Endothelial cell of hepatic sinusoid (primary cell): ENCODE measurements around the gene MYLK3.

Experiments
- in situ Hi-C: cut with HindIII; loops from 2 replicates; pipeline ENCODE4 v1.10.0; 2017; ENCODE audit warnings: low sequenced_read_pairs

The MYLK3 gene

GRCh38 chr16:46759309-46759708 lies 11.2 kb upstream of the MYLK3 start:
- in situ Hi-C loops: no loop called here

GRCh38 chr16:46757339-46758050 lies 9.4 kb upstream of the MYLK3 start:
- in situ Hi-C loops: no loop called here

DNA sequence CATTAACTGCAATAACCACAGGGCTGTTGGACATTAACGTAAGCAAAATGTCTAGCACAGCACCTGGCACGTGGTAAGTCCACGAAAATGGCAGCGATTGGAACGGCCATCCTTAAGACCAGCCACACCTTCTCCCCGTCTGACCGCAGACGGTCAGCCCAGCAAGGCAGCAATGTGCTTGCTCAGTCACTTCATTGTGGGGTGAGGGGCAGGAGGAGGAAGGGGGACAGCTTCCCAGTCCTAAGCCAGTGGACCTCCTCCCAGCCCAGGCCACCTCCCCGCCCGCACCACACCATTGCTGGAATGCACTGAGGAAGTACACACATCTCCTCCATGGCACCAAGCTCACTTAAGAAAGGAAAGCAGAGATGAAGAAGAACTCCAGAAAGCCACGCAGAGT lies 8.6 kb upstream of the MYLK3 start:
- in situ Hi-C loops: no loop called here

DNA sequence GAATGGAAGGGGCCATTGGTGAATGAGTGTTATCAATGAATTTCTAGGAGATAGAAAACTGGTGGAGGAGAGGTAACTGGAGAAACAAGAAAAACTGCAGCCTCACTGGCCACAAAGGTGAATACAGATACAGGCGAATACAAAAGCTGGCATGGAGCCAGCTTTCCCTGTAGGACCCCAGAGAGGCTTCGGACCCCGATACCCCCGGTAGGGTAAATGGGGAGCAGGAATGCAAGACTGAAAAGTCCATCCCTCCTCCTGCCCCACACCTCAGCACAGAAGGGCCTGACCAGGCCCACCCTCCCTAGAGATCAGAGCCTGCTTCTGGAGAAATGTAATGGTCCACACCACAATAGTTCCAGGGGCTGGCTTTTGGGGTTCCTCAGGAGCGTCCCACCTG lies 4.9 kb upstream of the MYLK3 start:
- in situ Hi-C loops: no loop called here

DNA sequence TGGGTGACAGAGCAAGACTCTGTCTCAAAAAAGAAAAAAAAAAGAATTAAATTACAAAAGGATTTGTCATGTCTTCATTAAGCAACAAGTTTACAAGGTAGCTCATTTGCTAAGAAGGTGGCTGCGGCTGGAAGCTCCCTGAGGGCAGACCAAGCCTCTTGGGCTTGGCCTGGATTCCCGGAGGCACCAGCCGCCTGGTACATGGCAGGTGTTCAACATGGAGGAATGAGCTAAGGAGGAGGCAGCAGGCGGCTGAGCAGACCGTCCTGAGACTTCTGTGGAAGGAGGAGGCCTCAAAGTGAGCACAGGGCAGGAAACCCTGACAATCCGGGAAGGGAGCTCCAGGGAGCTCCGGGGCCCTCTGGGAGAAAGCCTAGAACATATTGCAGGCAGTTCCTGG lies 3.2 kb upstream of the MYLK3 start:
- in situ Hi-C loops: no loop called here

- in situ Hi-C loops: no loop called here
Measured at GRCh38 chr16:46748775-46749705, 896 bp upstream of the MYLK3 start.

DNA sequence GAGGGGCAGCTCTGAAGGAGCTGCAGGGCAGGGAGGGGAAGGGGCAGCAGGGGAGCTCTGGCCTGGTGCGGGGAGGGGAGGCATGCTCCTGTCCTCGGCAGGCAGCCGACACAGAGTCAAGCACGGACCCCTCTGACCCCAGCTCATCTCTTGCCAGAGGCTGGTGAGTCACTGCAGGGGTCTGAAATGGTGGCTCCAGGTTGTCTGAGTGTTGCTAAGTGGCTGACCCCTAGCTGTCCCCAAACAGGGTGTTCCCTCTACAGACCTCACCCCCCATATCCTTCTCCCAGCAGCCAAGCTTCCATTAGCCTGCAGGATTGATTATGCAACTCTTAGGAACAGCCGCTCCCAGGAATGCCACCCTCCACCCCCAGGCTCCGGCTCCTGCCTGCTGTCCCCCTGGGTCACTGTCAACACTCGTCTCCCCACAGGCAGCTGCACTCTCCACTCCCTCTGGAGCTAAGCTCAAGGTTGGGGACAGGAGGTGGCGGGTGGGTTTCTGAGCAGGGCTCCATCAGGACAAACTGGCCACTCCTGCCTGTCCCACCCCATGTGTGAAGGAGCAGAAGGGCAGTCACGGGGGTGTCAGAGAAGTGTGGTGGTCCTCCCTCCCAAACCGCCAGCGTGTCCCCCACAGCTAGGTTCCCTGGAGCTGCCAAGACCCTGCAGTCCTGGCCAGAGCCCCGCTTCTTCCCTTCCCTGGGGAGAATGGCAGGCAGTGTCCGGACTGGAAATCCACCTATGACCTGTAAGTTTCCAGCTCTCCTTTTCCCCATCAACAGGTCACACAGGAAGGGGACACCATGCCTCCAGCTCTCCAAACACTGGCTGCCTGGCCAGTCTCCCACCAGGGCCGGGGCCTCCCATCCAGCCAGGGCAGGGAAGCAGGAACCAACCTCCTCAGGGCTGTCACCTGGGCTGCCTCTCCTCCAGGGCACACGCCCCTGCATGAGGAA lies 1.0 kb downstream of the MYLK3 start:
- in situ Hi-C loops: no loop called here

DNA sequence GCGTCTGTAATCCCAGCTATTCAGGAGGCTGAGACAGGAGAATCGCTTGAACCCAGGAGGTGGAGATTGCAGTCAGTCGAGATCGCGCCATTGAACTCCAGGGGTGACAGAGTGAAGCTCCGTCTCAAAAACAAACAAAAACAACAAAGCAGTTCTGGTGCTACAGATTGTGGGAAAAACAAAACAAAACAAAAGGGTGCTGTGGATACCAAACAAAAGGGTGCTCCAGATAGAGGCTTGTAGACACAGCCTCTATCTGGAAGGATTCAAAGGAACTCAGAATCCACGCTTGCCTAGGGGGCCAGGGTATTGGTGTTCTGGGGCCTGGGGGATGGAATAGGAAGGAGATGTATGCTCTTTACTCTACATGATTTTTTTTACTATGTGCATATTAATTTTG lies 2.5 kb downstream of the MYLK3 start:
- in situ Hi-C loops: no loop called here

- in situ Hi-C loops: no loop called here
Measured at GRCh38 chr16:46743232-46743719, 4.9 kb downstream of the MYLK3 start.

- in situ Hi-C loops: no loop called here
Measured at GRCh38 chr16:46739934-46740333, 8.2 kb downstream of the MYLK3 start.

DNA sequence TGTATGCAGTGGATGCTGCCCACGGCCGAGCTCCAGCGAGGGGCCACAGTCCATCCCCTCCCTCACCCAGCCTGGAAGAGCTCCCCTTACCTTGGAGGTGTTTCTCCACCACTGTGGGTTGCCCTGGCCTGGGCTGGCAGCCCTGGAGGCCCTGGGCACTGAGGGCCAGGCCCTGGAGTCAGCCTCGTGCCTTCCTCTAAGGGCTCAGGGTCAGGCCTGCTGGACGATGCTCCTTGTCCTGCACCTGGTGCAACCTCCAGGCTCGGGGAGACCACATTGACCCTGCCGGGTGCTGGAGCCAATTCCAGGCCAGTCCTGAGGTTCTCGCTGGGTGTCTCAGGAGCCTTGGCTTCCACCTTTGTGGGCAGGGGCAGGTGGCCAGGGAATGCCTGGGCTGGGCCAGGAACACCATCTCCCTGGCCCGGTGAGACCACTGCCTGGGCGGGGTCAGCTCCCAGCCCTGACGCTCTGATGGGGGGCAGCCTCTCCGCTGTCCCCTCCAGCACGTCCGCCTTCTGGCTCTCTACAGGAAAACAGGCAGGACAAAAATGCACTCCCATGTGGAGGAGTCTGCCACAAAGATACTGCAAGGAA lies 10.4 kb downstream of the MYLK3 start:
- in situ Hi-C loops: no loop called here

GRCh38 chr16:46736695-46737094 lies 11.4 kb downstream of the MYLK3 start:
- in situ Hi-C loops: no loop called here

- in situ Hi-C loops: no loop called here
Measured at GRCh38 chr16:46733319-46733830, 14.8 kb downstream of the MYLK3 start.

GRCh38 chr16:46732561-46732960 lies 15.6 kb downstream of the MYLK3 start:
- in situ Hi-C loops: no loop called here

GRCh38 chr16:46731691-46732555 lies 16.2 kb downstream of the MYLK3 start:
- in situ Hi-C loops: no loop called here

GRCh38 chr16:46730801-46731690 lies 17.1 kb downstream of the MYLK3 start:
- in situ Hi-C loops: no loop called here

DNA sequence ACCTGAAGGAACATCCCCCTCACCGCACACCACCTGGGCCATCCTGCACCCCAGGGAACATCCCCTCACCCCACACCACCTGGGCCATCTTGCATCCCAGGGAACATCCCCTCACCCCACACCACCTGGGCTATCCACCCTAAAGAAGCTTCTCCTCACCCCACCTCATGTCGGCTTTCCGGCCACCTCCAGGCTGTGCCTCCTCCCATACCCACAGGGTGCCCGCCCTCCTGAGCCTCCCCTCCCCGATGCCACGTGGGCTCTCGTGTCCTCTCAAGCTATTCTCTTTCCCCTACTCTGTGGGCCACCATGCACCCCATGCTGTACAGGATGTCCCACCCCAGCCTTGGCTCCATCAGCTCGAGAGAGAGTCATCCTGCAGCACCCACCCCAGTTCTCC lies 18.0 kb downstream of the MYLK3 start:
- in situ Hi-C loops: no loop called here

GRCh38 chr16:46729326-46729995 lies 18.7 kb downstream of the MYLK3 start:
- in situ Hi-C loops: no loop called here
